IMR-90 (cell line): ENCODE results near the gene CD300H. TPM values are rescaled to one million over a fixed set of nuclear protein-coding genes. Genes with fewer than 3 reads are reported as not detected.

ENCODE experiments used
- ATAC-seq: fragments of 200-7000 bp; cut with Tn5 transposase; 2 replicates; pipeline ENCODE4 v1.9.1; 2020; ENCODE audit warnings: low read depth, mild to moderate bottlenecking, moderate library complexity
- BruUV-seq: library from RNA; stranded (reverse); fragments of 400-500 nt; replicated peaks from 2 replicates; lab custom pipeline; 2021; lab: Mats Ljungman, UMichigan
- CTCF ChIA-PET: fragments of 300-600 bp; formaldehyde crosslinking; extraction: SDS; loops from one replicate; lab custom pipeline; 2021; ENCODE audit warnings: antibody characterized with exemption; lab: Yijun Ruan, JAX
- POLR2A ChIA-PET: fragments of 300-600 bp; sonication (Branson Sonifier 250); formaldehyde crosslinking; loops from one replicate; lab custom pipeline; 2022; ENCODE audit warnings: antibody characterized with exemption; ENCODE audit not compliant: unreplicated experiment; lab: Charles Lee
- DNase-seq: peaks from one replicate; pipeline ENCODE4 v3.0.0; 2013
- H2AFZ ChIP-seq: replicated peaks from 2 replicates; pipeline ENCODE3; 2013; ENCODE audit warnings: low read length, mild to moderate bottlenecking; ENCODE audit not compliant: poor library complexity
- H2AK5ac ChIP-seq: 2 replicates; pipeline ENCODE4 v1.6.1; 2013; ENCODE audit warnings: low read depth, low read length, inconsistent platforms
- H2AK9ac ChIP-seq: replicated peaks from 2 replicates; pipeline ENCODE3; 2013; ENCODE audit warnings: mild to moderate bottlenecking, low read depth, low read length, moderate library complexity; ENCODE audit not compliant: poor library complexity
- H2BK120ac ChIP-seq: 2 replicates; pipeline ENCODE4 v1.6.1; 2013; ENCODE audit warnings: low read depth, low read length, inconsistent platforms
- H2BK15ac ChIP-seq: 3 replicates; pipeline ENCODE4 v1.6.1; 2013; ENCODE audit warnings: low read depth, low read length, inconsistent platforms
- H2BK20ac ChIP-seq: 2 replicates; pipeline ENCODE4 v1.6.1; 2013; ENCODE audit warnings: low read depth, mild to moderate bottlenecking, inconsistent platforms, low read length, moderate library complexity
- H2BK5ac ChIP-seq: 2 replicates; pipeline ENCODE4 v1.6.1; 2013; ENCODE audit warnings: mild to moderate bottlenecking, low read depth, low read length, inconsistent platforms; ENCODE audit not compliant: poor library complexity, severe bottlenecking
- H3K14ac ChIP-seq: replicated peaks from 2 replicates; pipeline ENCODE4 v1.6.1; 2013; ENCODE audit warnings: low read depth, low read length, inconsistent platforms
- H3K18ac ChIP-seq: 2 replicates; pipeline ENCODE4 v1.6.1; 2013; ENCODE audit warnings: low read depth, low read length, control low read depth
- H3K23ac ChIP-seq: 2 replicates; pipeline ENCODE4 v1.6.1; 2013; ENCODE audit warnings: low read depth, low read length, inconsistent platforms
- H3K27ac ChIP-seq: 2 replicates; pipeline ENCODE4 v1.5.1; 2013; ENCODE audit warnings: mild to moderate bottlenecking, control low read depth, low read length; ENCODE audit not compliant: insufficient read depth
- H3K27me3 ChIP-seq: 2 replicates; pipeline ENCODE4 v1.6.1; 2013; ENCODE audit warnings: low read length; ENCODE audit not compliant: control insufficient read depth, insufficient read depth
- H3K36me3 ChIP-seq: 2 replicates; pipeline ENCODE4 v1.6.1; 2013; ENCODE audit warnings: low read length, mixed read lengths; ENCODE audit not compliant: control insufficient read depth, insufficient read depth
- H3K4ac ChIP-seq: 2 replicates; pipeline ENCODE4 v1.6.1; 2013; ENCODE audit warnings: low read depth, low read length, inconsistent platforms
- H3K4me1 ChIP-seq: 2 replicates; pipeline ENCODE4 v1.6.1; 2013; ENCODE audit warnings: low read length, mixed read lengths; ENCODE audit not compliant: control insufficient read depth, insufficient read depth
- H3K4me2 ChIP-seq: 2 replicates; pipeline ENCODE4 v1.6.1; 2013; ENCODE audit warnings: low read depth, mild to moderate bottlenecking, control low read depth, low read length, moderate library complexity
- H3K4me3 ChIP-seq: 2 replicates; pipeline ENCODE4 v1.5.1; 2013; ENCODE audit warnings: low read depth, mild to moderate bottlenecking, control low read depth, low read length, moderate library complexity; ENCODE audit not compliant: insufficient read depth
- H3K56ac ChIP-seq: 2 replicates; pipeline ENCODE4 v1.6.1; 2013; ENCODE audit warnings: low read length, inconsistent platforms; ENCODE audit not compliant: insufficient read depth; ENCODE audit errors: extremely low read depth
- H3K79me1 ChIP-seq, 2 experiments: 2 replicates each; pipeline ENCODE4 v1.6.1; 2013; ENCODE audit warnings: low read length in 2 of 2, inconsistent platforms in 1 of 2, low read depth in 1 of 2
- H3K9ac ChIP-seq: 2 replicates; pipeline ENCODE4 v1.6.1; 2013; ENCODE audit warnings: low read depth, low read length, control low read depth
- H3K9me1 ChIP-seq: 2 replicates; pipeline ENCODE4 v1.6.1; 2013; ENCODE audit warnings: low read length, inconsistent platforms; ENCODE audit not compliant: insufficient read depth
- H3K9me3 ChIP-seq: 2 replicates; pipeline ENCODE4 v1.6.1; 2013; ENCODE audit warnings: low read length; ENCODE audit not compliant: control insufficient read depth, insufficient read depth
- H4K20me1 ChIP-seq: 2 replicates; pipeline ENCODE4 v1.6.1; 2013; ENCODE audit warnings: low read length, inconsistent platforms; ENCODE audit not compliant: insufficient read depth
- H4K5ac ChIP-seq: 2 replicates; pipeline ENCODE4 v1.6.1; 2013; ENCODE audit warnings: mild to moderate bottlenecking, low read depth, low read length, control low read depth
- H4K8ac ChIP-seq, 2 experiments: 2 replicates each; pipeline ENCODE4 v1.6.1; 2013; ENCODE audit warnings: low read depth in 2 of 2, low read length in 2 of 2, control low read depth in 1 of 2, inconsistent platforms in 1 of 2
- H4K91ac ChIP-seq: 2 replicates; pipeline ENCODE4 v1.6.1; 2013; ENCODE audit warnings: low read depth, low read length, inconsistent platforms; ENCODE audit not compliant: insufficient read depth
- CEBPB ChIP-seq: IDR thresholded peaks from 2 replicates; pipeline ENCODE4 v1.6.1; 2012; ENCODE audit warnings: low read depth, low read length, improper control_type of control experiment
- CHD1 ChIP-seq: IDR thresholded peaks from 2 replicates; pipeline ENCODE4 v1.6.1; 2012; ENCODE audit warnings: low read depth, low read length, improper control_type of control experiment
- FOS ChIP-seq: fragments of 150-350 bp; IDR thresholded peaks from 2 replicates; pipeline ENCODE4 v1.6.1; 2016; ENCODE audit warnings: low read depth, low read length
- MAFK ChIP-seq: IDR thresholded peaks from 2 replicates; pipeline ENCODE4 v1.6.1; 2012; ENCODE audit warnings: low read depth, low read length, improper control_type of control experiment
- MAZ ChIP-seq: IDR thresholded peaks from 2 replicates; pipeline ENCODE4 v1.6.1; 2012; ENCODE audit warnings: low read depth, mild to moderate bottlenecking, low read length, improper control_type of control experiment, moderate library complexity, borderline replicate concordance
- NFE2L2 ChIP-seq: fragments of 150-350 bp; IDR thresholded peaks from 2 replicates; pipeline ENCODE4 v1.6.1; 2016; ENCODE audit warnings: low read depth, mild to moderate bottlenecking, low read length
- SMC3 ChIP-seq: fragments of 150-350 bp; IDR thresholded peaks from 2 replicates; pipeline ENCODE4 v1.6.1; 2016; ENCODE audit warnings: low read depth, mild to moderate bottlenecking, antibody characterized with exemption, low read length, moderate library complexity
- WGBS, 2 experiments: methylation state at CpG; one replicate each; pipeline versions ENCODE4 v1.1.5 to v1.1.7; 2013; ENCODE audit warnings: missing lambda C conversion rate in 2 of 2; ENCODE audit not compliant: insufficient read length in 1 of 2; ENCODE audit errors: extremely low coverage in 2 of 2; 5-methylcytosine and 5-hydroxymethylcytosine counted together
- dilution Hi-C: fragments of 300-500 bp; cut with HindIII; formaldehyde crosslinking; loops from one replicate; pipeline ENCODE4 v1.14.3; 2018; ENCODE audit warnings: low sequenced_read_pairs; ENCODE audit not compliant: unreplicated experiment
- in situ Hi-C: fragments of 300-500 bp; cut with MboI; formaldehyde crosslinking; loops from 3 replicates; pipeline ENCODE4 v1.14.3; 2019; ENCODE audit warnings: low sequenced_read_pairs, inconsistent platforms, mixed read lengths
- intact Hi-C: fragments of 100-400 bp; cut with micrococcal nuclease; formaldehyde crosslinking; loops from 2 replicates; pipeline ENCODE4 v1.10.0; 2022
- polyA plus RNA-seq, 3 experiments: library from polyadenylated mRNA; depleted of rRNA; stranded (reverse); fragments of >200 nt; gene quantifications; 2 replicates each; pipeline ENCODE4 v1.2.3, GENCODE V29; 2012; ENCODE audit warnings: low replicate concordance in 1 of 3
- total RNA-seq: library from RNA; depleted of rRNA; stranded (reverse); fragments of >200 nt; gene quantifications from 2 replicates; pipeline ENCODE4 v1.2.3, GENCODE V29; 2012

The CD300H gene
- total and polyA plus RNA-seq, 2 of the 4 experiments (the other 2 are of a cell fraction): not detected

DNA sequence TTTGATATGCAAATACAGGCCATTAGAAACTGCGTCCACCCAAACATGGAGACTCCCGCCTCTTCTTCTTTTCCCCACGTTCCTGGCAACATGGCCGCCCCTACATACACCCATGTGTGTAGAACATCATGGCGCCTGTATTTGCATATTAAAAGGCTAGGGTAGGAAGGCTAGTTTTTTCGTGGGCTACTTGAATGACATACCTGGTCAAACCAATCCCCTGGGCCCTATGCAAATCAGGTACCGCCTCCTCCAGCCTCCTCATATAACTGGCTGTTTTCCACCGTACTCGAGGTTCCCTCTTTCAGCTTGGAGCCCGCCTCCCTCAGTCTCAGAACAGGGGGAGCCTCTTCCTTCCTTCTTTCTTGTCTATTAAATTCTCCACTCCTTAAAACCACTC lies 35.2 kb downstream of the CD300H start:
- Histone ChIP-seq H3K23ac (no peak overlapping the region), H3K18ac (no peak overlapping the region), H3K27me3 (no peaks in the 10 kb centered on the region), H3K9ac (no peak overlapping the region), H4K8ac (no peak overlapping the region), H3K27ac (no peak overlapping the region), H3K14ac (no peak overlapping the region), H3K9me3 (peaks cover 22% of the 10 kb centered on the region), H3K36me3 (no peaks in the 10 kb centered on the region), H4K91ac (no peak overlapping the region), H3K4me1 (no peaks in the 10 kb centered on the region), H2AK9ac (no peak overlapping the region), H3K56ac (no peak overlapping the region), H2AK5ac (no peak overlapping the region), H2AFZ (no peak overlapping the region), H3K4me2 (no peak overlapping the region), H2BK20ac (no peak overlapping the region), H3K4ac (no peak overlapping the region), H4K5ac (no peak overlapping the region), H2BK15ac (no peak overlapping the region), H3K4me3 (no peak overlapping the region), H3K9me1 (no peaks in the 10 kb centered on the region), H2BK120ac (no peak overlapping the region), H3K79me1 (no peaks in the 10 kb centered on the region), H2BK5ac (no peak overlapping the region), H4K20me1 (no peaks in the 10 kb centered on the region)
- DNase-seq: no peak
- BruUV-seq: no TSS peak
- in situ Hi-C loops (no loop called here), intact Hi-C loops (no loop called here), dilution Hi-C loops (no loop called here)
- ChIA-PET CTCF (no interaction called here), POLR2A (no interaction called here)
- no peak for ATAC-seq
- TF ChIP-seq SMC3 (no peak), MAZ (no peak), CEBPB (no peak), NFE2L2 (no peak), CHD1 (no peak), FOS (no peak), MAFK (no peak)
- no CpG with 5 or more reads among the region's 10 CpGs for WGBS, 2 experiments
